ENCODE measurements around the gene SRRM4.

Gene SRRM4

GRCh38 chr12:119134284-119135072 lies 153.1 kb downstream of the SRRM4 start:
- ATAC-seq, result no peak
- TF ChIP-seq SNAI2 (CRISPR knock-in tag; IDR thresholded peaks at IDR 0.05) (no peak), TCF4 (CRISPR knock-in tag; IDR thresholded peaks at IDR 0.05; ENCODE audit: borderline replicate concordance) (no peak), BACH2 (CRISPR knock-in tag; IDR thresholded peaks at IDR 0.05; ENCODE audit: borderline replicate concordance) (no peak), TSHZ2 (CRISPR knock-in tag; IDR thresholded peaks at IDR 0.05) (no peak), ZFP3 (CRISPR knock-in tag; IDR thresholded peaks at IDR 0.05) (peak; percentile 84; the same call in 1 of the 2 replicates), CSDC2 (CRISPR knock-in tag; IDR thresholded peaks at IDR 0.05) (no peak)

GRCh38 chr12:119136811-119137410 lies 155.6 kb downstream of the SRRM4 start:
- TF ChIP-seq CSDC2 (CRISPR knock-in tag; IDR thresholded peaks at IDR 0.05) (no peak), GLIS3 (CRISPR knock-in tag; IDR thresholded peaks at IDR 0.05) (no peak), ZFP30 (CRISPR knock-in tag; IDR thresholded peaks at IDR 0.05) (no peak), OSR1 (CRISPR knock-in tag; IDR thresholded peaks at IDR 0.05) (no peak), ZC3H10 (CRISPR knock-in tag; IDR thresholded peaks at IDR 0.05) (no peak), ZFP3 (CRISPR knock-in tag; IDR thresholded peaks at IDR 0.05) (no peak), BACH2 (CRISPR knock-in tag; IDR thresholded peaks at IDR 0.05; ENCODE audit: borderline replicate concordance) (no peak)
- no peak for ATAC-seq

GRCh38 chr12:119139448-119139847 lies 158.1 kb downstream of the SRRM4 start:
- TF ChIP-seq TSHZ2 (CRISPR knock-in tag; IDR thresholded peaks at IDR 0.05), result no peak
- ATAC-seq, result no peak

- no peak for ATAC-seq
- TF ChIP-seq ESRRG (CRISPR knock-in tag; IDR thresholded peaks at IDR 0.05) (no peak), TOX (CRISPR knock-in tag; IDR thresholded peaks at IDR 0.05; ENCODE audit: borderline replicate concordance) (no peak), TSHZ2 (CRISPR knock-in tag; IDR thresholded peaks at IDR 0.05) (no peak), ZFP3 (CRISPR knock-in tag; IDR thresholded peaks at IDR 0.05) (no peak), ARNTL (CRISPR knock-in tag; IDR thresholded peaks at IDR 0.05; ENCODE audit: borderline replicate concordance, low read depth) (no peak), ZNF565 (CRISPR knock-in tag; conservative IDR thresholded peaks at IDR 0.05; ENCODE audit: low read depth) (no peak), RARB (CRISPR knock-in tag; IDR thresholded peaks at IDR 0.05) (no peak), OSR1 (CRISPR knock-in tag; IDR thresholded peaks at IDR 0.05) (no peak), CSDC2 (CRISPR knock-in tag; IDR thresholded peaks at IDR 0.05) (no peak), CSRNP3 (CRISPR knock-in tag; IDR thresholded peaks at IDR 0.05) (no peak), ZFP30 (CRISPR knock-in tag; IDR thresholded peaks at IDR 0.05) (no peak), POU6F1 (CRISPR knock-in tag; IDR thresholded peaks at IDR 0.05; ENCODE audit: borderline replicate concordance, low read depth) (no peak), SNAI2 (CRISPR knock-in tag; IDR thresholded peaks at IDR 0.05) (no peak), PPARA (CRISPR knock-in tag; IDR thresholded peaks at IDR 0.05; ENCODE audit: borderline replicate concordance) (no peak), ZNF8 (CRISPR knock-in tag; IDR thresholded peaks at IDR 0.05) (no peak), TCF4 (CRISPR knock-in tag; IDR thresholded peaks at IDR 0.05; ENCODE audit: borderline replicate concordance) (no peak)
These were observed 164.0 kb downstream of the SRRM4 start for GRCh38 chr12:119145367-119145766.

Data from SK-N-SH treated with all-trans-retinoic acid at 6 μM for 48 hours (cell line).